ENCODE data around the gene NAAA. TPM values are rescaled to one million over a fixed set of nuclear protein-coding genes. Genes with fewer than 3 reads are reported as not detected.
A peak's percentile ranks its signal among the peaks of the same experiment; 100 is the strongest.
"Not testable (repeated sequence)": the region's sequence is repeated elsewhere in the genome, so short reads cannot be mapped to it uniquely, and the experiment has no call there.

The NAAA gene
- total RNA-seq, 4 donors from 2014 or later = 63.5 to 153 (median 100) TPM

DNA sequence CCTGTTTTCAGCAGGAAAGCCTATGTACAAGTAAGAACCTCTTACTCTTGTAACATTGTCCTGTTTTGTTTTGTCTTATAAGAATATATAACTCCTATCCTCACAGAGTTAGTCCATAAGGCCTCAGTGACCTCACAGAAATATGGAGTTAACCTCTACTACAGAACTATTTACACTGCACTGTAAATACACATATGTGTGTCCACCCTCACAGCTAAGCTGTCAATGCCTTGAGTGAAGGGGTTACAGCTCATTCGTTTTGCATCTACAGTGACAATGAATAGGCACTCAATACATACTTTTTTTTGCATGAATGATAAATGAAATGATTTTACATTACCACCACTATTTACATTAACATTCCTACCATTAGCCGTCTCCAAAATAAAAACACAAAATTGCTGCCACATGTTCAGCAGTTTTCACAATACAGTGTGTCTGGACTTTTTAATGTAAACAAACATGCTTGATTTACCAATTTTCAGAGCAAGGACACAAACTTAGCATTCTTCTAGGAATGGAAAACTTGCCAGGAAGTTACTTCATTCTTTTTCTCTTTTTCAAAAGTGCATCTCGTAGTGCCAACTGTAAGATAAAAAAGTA, 9.5 kb upstream of the NAAA start:
- WGBS, 2 donors = 76 to 79% methylated on average over 3 of the region's 3 CpGs
- TF ChIP-seq POLR2A (IDR thresholded peaks at IDR 0.05) = no peak
- TF ChIP-seq, protein P1, sequence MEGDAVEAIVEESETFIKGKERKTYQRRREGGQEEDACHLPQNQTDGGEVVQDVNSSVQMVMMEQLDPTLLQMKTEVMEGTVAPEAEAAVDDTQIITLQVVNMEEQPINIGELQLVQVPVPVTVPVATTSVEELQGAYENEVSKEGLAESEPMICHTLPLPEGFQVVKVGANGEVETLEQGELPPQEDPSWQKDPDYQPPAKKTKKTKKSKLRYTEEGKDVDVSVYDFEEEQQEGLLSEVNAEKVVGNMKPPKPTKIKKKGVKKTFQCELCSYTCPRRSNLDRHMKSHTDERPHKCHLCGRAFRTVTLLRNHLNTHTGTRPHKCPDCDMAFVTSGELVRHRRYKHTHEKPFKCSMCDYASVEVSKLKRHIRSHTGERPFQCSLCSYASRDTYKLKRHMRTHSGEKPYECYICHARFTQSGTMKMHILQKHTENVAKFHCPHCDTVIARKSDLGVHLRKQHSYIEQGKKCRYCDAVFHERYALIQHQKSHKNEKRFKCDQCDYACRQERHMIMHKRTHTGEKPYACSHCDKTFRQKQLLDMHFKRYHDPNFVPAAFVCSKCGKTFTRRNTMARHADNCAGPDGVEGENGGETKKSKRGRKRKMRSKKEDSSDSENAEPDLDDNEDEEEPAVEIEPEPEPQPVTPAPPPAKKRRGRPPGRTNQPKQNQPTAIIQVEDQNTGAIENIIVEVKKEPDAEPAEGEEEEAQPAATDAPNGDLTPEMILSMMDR (IDR thresholded peaks at IDR 0.05) = no peak
- no peak for DNase-seq (ENCODE audit: low spot score in 2 of 2)
- intact Hi-C loops (cut with DNase I; ENCODE audit: low total_unique reads) = no loop called here
- no peak overlapping the region for H3K4me3 ChIP-seq (ENCODE audit: low read depth, poor library complexity, severe bottlenecking)

DNA sequence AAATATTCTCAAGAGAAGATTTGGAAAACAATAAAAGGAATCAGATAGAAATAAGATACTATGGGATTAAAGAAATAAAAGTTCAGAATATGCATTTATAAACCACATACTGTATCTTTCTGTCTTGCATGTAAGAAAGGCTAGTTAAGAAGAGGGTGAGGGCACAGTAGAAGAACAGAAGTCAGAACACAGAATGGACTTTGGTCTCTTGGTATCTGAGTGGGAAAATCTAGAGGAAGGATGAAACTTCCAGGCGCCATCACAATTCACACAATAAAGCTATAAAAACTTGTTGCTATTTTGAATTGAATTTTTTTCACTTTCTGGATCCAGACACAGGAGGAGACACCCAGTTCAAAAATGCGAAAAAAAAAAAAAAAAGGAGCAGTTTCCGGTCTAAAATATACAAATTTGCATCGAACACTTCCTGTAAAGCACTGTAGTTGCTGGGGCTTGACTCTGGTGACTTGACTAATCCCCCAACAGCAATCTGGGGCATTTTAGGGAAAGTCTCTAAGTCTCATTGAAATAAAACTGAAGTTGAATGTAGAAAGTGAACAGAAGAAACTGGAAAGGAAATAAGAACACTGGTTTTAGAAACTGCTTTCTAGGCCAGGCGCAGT, 8.1 kb upstream of the NAAA start:
- intact Hi-C loops (cut with DNase I; ENCODE audit: low total_unique reads) = no loop called here

DNA sequence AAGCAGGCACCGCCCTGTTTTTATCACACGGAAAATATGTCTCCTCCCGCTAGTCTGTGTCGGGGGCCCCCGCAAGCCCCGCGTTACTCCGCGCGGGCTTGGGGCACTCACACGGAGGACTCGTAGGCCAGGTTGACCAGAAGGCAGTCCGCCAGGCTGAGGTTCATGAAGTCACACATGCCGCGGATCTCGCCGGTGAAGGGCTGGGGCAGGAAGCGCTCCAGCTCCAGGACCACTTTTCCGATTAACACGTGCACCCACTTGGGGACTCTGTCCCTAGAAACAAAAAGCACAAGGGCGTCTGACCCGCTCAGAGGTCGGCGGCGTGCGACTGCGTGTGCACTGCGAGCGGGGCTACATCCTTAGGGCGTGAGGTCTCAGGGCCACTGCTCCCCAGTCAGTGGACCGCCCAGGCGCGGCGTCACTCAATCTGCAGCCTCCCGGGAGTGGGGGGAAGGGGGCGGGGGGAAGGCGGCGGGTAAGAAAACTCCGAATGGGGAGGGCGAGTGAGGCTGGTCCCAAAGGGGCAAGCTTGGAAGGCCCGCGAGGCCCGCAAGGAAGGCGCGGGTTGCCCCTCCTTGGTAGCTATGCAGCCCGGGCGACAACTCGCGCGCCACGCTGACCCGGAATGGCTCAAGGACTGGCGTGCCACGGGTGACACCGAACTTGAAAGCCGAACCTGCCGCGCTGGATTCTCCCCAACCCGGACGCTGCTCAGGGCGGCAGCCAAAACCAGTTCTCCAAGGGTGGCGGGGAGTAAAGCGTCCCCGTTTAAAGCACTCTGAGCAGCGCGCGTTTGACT, 722 bp downstream of the NAAA start:
- peak; percentile 65 to 93 for DNase-seq (ENCODE audit: low spot score in 2 of 2)
- no peak for TF ChIP-seq POLR2A (IDR thresholded peaks at IDR 0.05)
- TF ChIP-seq, protein P1 (IDR thresholded peaks at IDR 0.05) = no peak
- 0% methylated on average over 48 to 59 of the region's 67 CpGs for WGBS, 2 donors
- peak overlapping the region; percentile 85 for H3K4me3 ChIP-seq (ENCODE audit: low read depth, poor library complexity, severe bottlenecking)
- intact Hi-C loops (cut with DNase I; ENCODE audit: low total_unique reads) = no loop called here

More for the DNA sequence above, 8.1 kb upstream of the NAAA start:
- H3K4me3 ChIP-seq (ENCODE audit: low read depth, poor library complexity, severe bottlenecking) = no peak overlapping the region
- DNase-seq (ENCODE audit: low spot score in 2 of 2) = no peak
- TF ChIP-seq, protein P1 (IDR thresholded peaks at IDR 0.05) = no peak
- no peak for TF ChIP-seq POLR2A (IDR thresholded peaks at IDR 0.05)
- 75 to 85% methylated on average over 5 of the region's 5 CpGs for WGBS, 2 donors

DNA sequence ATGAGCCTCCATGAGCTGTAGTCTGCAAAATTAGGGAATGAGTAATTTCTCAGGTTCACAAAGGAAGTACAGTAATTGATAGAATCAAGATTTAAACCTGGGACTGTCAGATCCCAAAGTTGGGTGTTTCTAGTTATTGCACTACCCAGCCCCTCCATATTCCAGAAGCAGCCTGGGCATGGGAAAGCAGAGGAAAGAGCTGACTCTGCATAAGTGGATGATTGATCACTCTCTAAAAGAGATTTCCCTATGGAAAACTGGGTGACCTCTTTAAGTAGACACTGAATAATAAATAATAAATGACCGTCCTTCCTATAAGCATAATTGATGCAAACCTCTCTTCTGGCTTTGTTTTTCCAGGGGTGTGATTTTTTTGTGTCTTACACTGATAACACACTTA, 5.2 kb downstream of the NAAA start:
- TF ChIP-seq POLR2A (IDR thresholded peaks at IDR 0.05) = no peak
- TF ChIP-seq, protein P1 (IDR thresholded peaks at IDR 0.05) = no peak
- DNase-seq (ENCODE audit: low spot score in 2 of 2) = no peak
- intact Hi-C loops (cut with DNase I; ENCODE audit: low total_unique reads) = no loop called here
- H3K4me3 ChIP-seq (ENCODE audit: low read depth, poor library complexity, severe bottlenecking) = no peak overlapping the region
- 88 to 94% methylated on average over 1 of the region's 1 CpG for WGBS, 2 donors

DNA sequence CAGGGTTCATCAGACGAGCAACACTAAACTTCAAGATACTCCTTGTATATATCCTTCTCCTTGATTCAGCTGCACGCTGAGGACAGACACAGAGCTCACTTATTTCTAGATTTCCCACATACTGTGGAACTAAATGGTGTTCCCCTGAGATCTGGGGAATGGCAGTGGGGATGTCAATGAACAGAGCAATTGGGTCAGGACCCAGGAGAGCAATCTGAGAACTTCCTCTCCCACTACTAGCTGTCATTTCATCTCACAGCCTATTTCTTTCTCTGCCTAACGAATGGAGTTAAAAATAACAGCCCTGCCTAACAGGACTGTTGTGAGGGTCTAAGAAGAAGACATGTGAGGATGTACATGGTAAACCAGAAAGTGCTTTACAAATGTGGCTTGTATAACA, 10.7 kb downstream of the NAAA start:
- DNase-seq (ENCODE audit: low spot score in 2 of 2) = no peak
- no peak overlapping the region for H3K4me3 ChIP-seq (ENCODE audit: low read depth, poor library complexity, severe bottlenecking)
- TF ChIP-seq, protein P1 (IDR thresholded peaks at IDR 0.05) = no peak
- no peak for TF ChIP-seq POLR2A (IDR thresholded peaks at IDR 0.05)
- 86 to 89% methylated on average over 3 of the region's 3 CpGs for WGBS, 2 donors
- intact Hi-C loops (cut with DNase I; ENCODE audit: low total_unique reads) = no loop called here

DNA sequence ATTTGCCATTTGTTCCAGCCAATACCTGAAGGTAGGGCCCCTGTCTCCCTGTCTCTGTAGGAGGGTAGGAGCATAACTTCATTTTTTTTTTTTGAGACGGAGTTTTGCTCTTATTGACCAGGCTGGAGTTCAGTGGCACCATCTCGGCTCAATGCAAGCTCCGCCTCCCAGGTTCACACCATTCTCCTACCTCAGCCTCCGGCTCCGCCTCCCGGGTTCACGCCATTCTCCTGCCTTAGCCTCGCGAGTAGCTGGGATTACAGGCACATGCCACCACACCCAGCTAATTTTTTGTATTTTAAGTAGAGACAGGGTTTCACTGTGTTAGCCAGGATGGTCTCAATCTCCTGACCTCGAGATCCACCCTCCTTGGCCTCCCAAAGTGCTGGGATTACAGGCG, 15.9 kb downstream of the NAAA start:
- 94% methylated on average over 11 of the region's 11 CpGs for WGBS, 2 donors
- intact Hi-C loops (cut with DNase I; ENCODE audit: low total_unique reads); H3K4me3 ChIP-seq (ENCODE audit: low read depth, poor library complexity, severe bottlenecking); DNase-seq (ENCODE audit: low spot score in 2 of 2): not testable (repeated sequence)

All from lower leg skin (tissue), 4 donors.